GM21723 (cell line): ENCODE data around the gene MINAR1.

Experiments
- ATAC-seq: cut with Tn5 transposase; IDR thresholded peaks from one replicate; pipeline ENCODE4 v1.9.1; 2021; ENCODE audit warnings: mild to moderate bottlenecking, moderate library complexity; ENCODE audit not compliant: unreplicated experiment

Gene MINAR1

GRCh38 chr15:79432345-79433275, 474 bp downstream of the MINAR1 start:
- ATAC-seq = no peak

- ATAC-seq = no peak
These were observed 1.3 kb downstream of the MINAR1 start for GRCh38 chr15:79433276-79433990.

GRCh38 chr15:79434361-79434760, 2.2 kb downstream of the MINAR1 start:
- ATAC-seq = no peak

GRCh38 chr15:79436037-79436780, 4.1 kb downstream of the MINAR1 start:
- no peak for ATAC-seq

- ATAC-seq = no peak
These were observed 5.3 kb downstream of the MINAR1 start for GRCh38 chr15:79437275-79438000.

GRCh38 chr15:79439236-79439635, 7.1 kb downstream of the MINAR1 start:
- no peak for ATAC-seq

GRCh38 chr15:79440355-79440908, 8.3 kb downstream of the MINAR1 start:
- ATAC-seq = no peak

GRCh38 chr15:79442911-79443310, 10.8 kb downstream of the MINAR1 start:
- no peak for ATAC-seq

GRCh38 chr15:79447060-79447459, 14.9 kb downstream of the MINAR1 start:
- ATAC-seq = no peak

- ATAC-seq = no peak
These were observed 18.5 kb downstream of the MINAR1 start for GRCh38 chr15:79450648-79451047.

- no peak for ATAC-seq
These were observed 19.3 kb downstream of the MINAR1 start for GRCh38 chr15:79451361-79451999.

GRCh38 chr15:79452244-79453051, 20.3 kb downstream of the MINAR1 start:
- no peak for ATAC-seq

GRCh38 chr15:79453446-79453845, 21.3 kb downstream of the MINAR1 start:
- no peak for ATAC-seq

GRCh38 chr15:79454063-79454462, 21.9 kb downstream of the MINAR1 start:
- no peak for ATAC-seq

- no peak for ATAC-seq
These were observed 23.2 kb downstream of the MINAR1 start for GRCh38 chr15:79455361-79455760.

GRCh38 chr15:79455943-79456342, 23.8 kb downstream of the MINAR1 start:
- no peak for ATAC-seq

GRCh38 chr15:79458491-79458890, 26.4 kb downstream of the MINAR1 start:
- no peak for ATAC-seq

GRCh38 chr15:79459666-79460065, 27.5 kb downstream of the MINAR1 start:
- ATAC-seq = no peak
